MCF 10A (cell line): ENCODE measurements around the gene ACE. TPM values are rescaled to one million over a fixed set of nuclear protein-coding genes. Genes with fewer than 3 reads are reported as not detected.

Source experiments
- BruUV-seq: library from RNA; stranded (reverse); fragments of 400-500 nt; replicated peaks from 2 replicates; lab custom pipeline; 2021; lab: Mats Ljungman, UMichigan
- CTCF ChIA-PET: fragments of 300-600 bp; sonication (Branson Sonifier 250); formaldehyde crosslinking; extraction: SDS; loops from one replicate; lab custom pipeline; 2021; ENCODE audit warnings: antibody characterized with exemption, inconsistent platforms; lab: Yijun Ruan, JAX
- POLR2A ChIA-PET: fragments of 300-600, 350-650 bp; sonication (Branson Sonifier 250); formaldehyde crosslinking; extraction: SDS; loops from one replicate; lab custom pipeline; 2020; ENCODE audit warnings: antibody characterized with exemption, inconsistent platforms; lab: Yijun Ruan, JAX
- DNase-seq: peaks from one replicate; pipeline ENCODE4 v3.0.0-alpha.2; 2018; ENCODE audit not compliant: unreplicated experiment
- H3K27ac Mint-ChIP-seq: one replicate; pipeline ENCODE4 v1.8.0; 2022; ENCODE audit warnings: mild to moderate bottlenecking, low read depth, mixed read lengths; ENCODE audit not compliant: unreplicated experiment
- H3K27me3 Mint-ChIP-seq: one replicate; pipeline ENCODE4 v1.8.0; 2022; ENCODE audit warnings: mixed read lengths; ENCODE audit not compliant: insufficient read depth, unreplicated experiment
- H3K36me3 Mint-ChIP-seq: one replicate; pipeline ENCODE4 v1.8.0; 2022; ENCODE audit warnings: mild to moderate bottlenecking, moderate library complexity, mixed read lengths; ENCODE audit not compliant: insufficient read depth, unreplicated experiment
- H3K4me1 Mint-ChIP-seq: one replicate; pipeline ENCODE4 v1.8.0; 2022; ENCODE audit warnings: mixed read lengths; ENCODE audit not compliant: insufficient read depth, unreplicated experiment
- H3K4me3 Mint-ChIP-seq: one replicate; pipeline ENCODE4 v1.8.0; 2022; ENCODE audit warnings: mild to moderate bottlenecking, moderate library complexity, mixed read lengths; ENCODE audit not compliant: unreplicated experiment
- H3K9me3 Mint-ChIP-seq: one replicate; pipeline ENCODE4 v1.8.0; 2022; ENCODE audit warnings: mixed read lengths; ENCODE audit not compliant: unreplicated experiment
- CTCF ChIP-seq: fragments of 200-600 bp; IDR thresholded peaks from one replicate; pipeline ENCODE4 v1.8.0; 2022; ENCODE audit warnings: antibody characterized with exemption, mild to moderate bottlenecking; ENCODE audit not compliant: unreplicated experiment
- intact Hi-C: fragments of 100-400 bp; cut with micrococcal nuclease; formaldehyde crosslinking; loops from 2 replicates; pipeline ENCODE4 v1.14.1; 2022
- total RNA-seq: library from RNA; stranded (reverse); gene quantifications from 2 replicates; pipeline ENCODE4 v1.2.3, GENCODE V29; 2022

ACE gene
- total RNA-seq, 1 experiment from 2014 or later, result 0.30 TPM

- no peaks in the 10 kb centered on the region for H3K36me3 Mint-ChIP-seq
- no TSS peak for BruUV-seq
- no peak overlapping the region for H3K27ac Mint-ChIP-seq
- CTCF ChIA-PET, result interaction anchor here (0.7 kb wide), 1 partner anchor 14 kb away, joined by 3 read pairs; no protein-coding TSS in a partner anchor
- H3K27me3 Mint-ChIP-seq, result peaks cover 37% of the 10 kb centered on the region
- no peaks in the 10 kb centered on the region for H3K4me1 Mint-ChIP-seq
- intact Hi-C loops, result no loop called here
- TF ChIP-seq CTCF, result no peak
- no peaks in the 10 kb centered on the region for H3K9me3 Mint-ChIP-seq
- DNase-seq, result no peak
- POLR2A ChIA-PET, result interaction anchor here (0.9 kb wide), 1 partner anchor 52 kb away, joined by 6 read pairs; no protein-coding TSS in a partner anchor
- no peak overlapping the region for H3K4me3 Mint-ChIP-seq
Measured at GRCh38 chr17:63498626-63499195, 21.9 kb downstream of the ACE start.

- Mint-ChIP-seq H3K36me3 (no peaks in the 10 kb centered on the region), H3K4me3 (no peak overlapping the region), H3K27me3 (peaks cover 58% of the 10 kb centered on the region), H3K27ac (no peak overlapping the region), H3K9me3 (no peaks in the 10 kb centered on the region), H3K4me1 (no peaks in the 10 kb centered on the region)
- TF ChIP-seq CTCF, result no peak
- no peak for DNase-seq
- no TSS peak for BruUV-seq
- POLR2A ChIA-PET, result no interaction called here
- intact Hi-C loops, result no loop called here
- CTCF ChIA-PET, result no interaction called here
Measured at GRCh38 chr17:63500543-63501390, 23.9 kb downstream of the ACE start.

- ChIA-PET CTCF (interaction anchor here (1.0 to 1.4 kb wide), 2 partner anchors 25 to 78 kb away, joined by 4 to 7 read pairs; no protein-coding TSS in a partner anchor), POLR2A (interaction anchor here (0.6 kb wide), 2 partner anchors 43 to 888 kb away, joined by 3 read pairs; no protein-coding TSS in a partner anchor)
- Mint-ChIP-seq H3K27ac (no peak overlapping the region), H3K9me3 (no peaks in the 10 kb centered on the region), H3K36me3 (no peaks in the 10 kb centered on the region), H3K4me1 (no peaks in the 10 kb centered on the region), H3K4me3 (no peak overlapping the region), H3K27me3 (peaks cover 60% of the 10 kb centered on the region)
- no peak for TF ChIP-seq CTCF
- intact Hi-C loops, result no loop called here
- no TSS peak for BruUV-seq
- DNase-seq, result no peak
Measured at GRCh38 chr17:63503341-63503705, 26.5 kb downstream of the ACE start.

- TF ChIP-seq CTCF, result no peak
- BruUV-seq, result no TSS peak
- no peak overlapping the region for H3K4me3 Mint-ChIP-seq
- no peak overlapping the region for H3K27ac Mint-ChIP-seq
- CTCF ChIA-PET, result interaction anchor here (0.5 kb wide), 1 partner anchor 1302 kb away, joined by 4 read pairs; no protein-coding TSS in a partner anchor
- H3K27me3 Mint-ChIP-seq, result peaks cover 60% of the 10 kb centered on the region
- H3K4me1 Mint-ChIP-seq, result no peaks in the 10 kb centered on the region
- POLR2A ChIA-PET, result no interaction called here
- intact Hi-C loops, result no loop called here
- no peaks in the 10 kb centered on the region for H3K36me3 Mint-ChIP-seq
- no peaks in the 10 kb centered on the region for H3K9me3 Mint-ChIP-seq
- no peak for DNase-seq
Measured at GRCh38 chr17:63504261-63504660, 27.4 kb downstream of the ACE start.
